Transverse colon (tissue), 4 donors: ENCODE measurements around the gene FAM171A1. TPM values are rescaled to one million over a fixed set of nuclear protein-coding genes. Genes with fewer than 3 reads are reported as not detected.

Source experiments
- DNase-seq: peaks from one replicate; pipeline ENCODE4 v3.0.0-alpha.2; 2019
- H3K27ac ChIP-seq, 4 donors: fragments of 200-600 bp; sonication (generic); 2 replicates each; pipeline ENCODE4 v1.5.1; 2016 to 2018; ENCODE audit warnings: inconsistent platforms in 4 of 4
- H3K27me3 ChIP-seq: fragments of 200-600 bp; sonication (generic); 2 replicates; pipeline ENCODE4 v1.5.1; 2017; ENCODE audit warnings: inconsistent platforms
- H3K36me3 ChIP-seq, 4 donors: fragments of 200-600 bp; sonication (generic); 2 replicates each; pipeline ENCODE4 v1.5.1; 2017 to 2019; ENCODE audit warnings: inconsistent platforms in 4 of 4
- H3K4me1 ChIP-seq, 4 donors: fragments of 200-600 bp; sonication (generic); 2 replicates each; pipeline ENCODE4 v1.5.1; 2017 to 2020; ENCODE audit warnings: inconsistent platforms in 4 of 4
- H3K4me3 ChIP-seq, 4 donors: fragments of 200-600 bp; sonication (generic); 1 replicate in 1 of 4; 2 replicates in 3 of 4; pipeline versions ENCODE4 v1.5.1 to v1.6.1; 2017 to 2019; ENCODE audit warnings: inconsistent platforms in 4 of 4
- H3K9me3 ChIP-seq, 2 donors: fragments of 200-600 bp; sonication (generic); 2 replicates each; pipeline ENCODE4 v1.5.1; 2017 to 2019; ENCODE audit warnings: inconsistent platforms in 2 of 2
- CTCF ChIP-seq, 5 experiments: fragments of 200-600 bp in 3 of 5; fragments of 450-650 bp in 2 of 5; sonication (generic) in 3 of 5; IDR thresholded peaks; 1 replicate in 2 of 5; 2 replicates in 3 of 5; pipeline ENCODE4 v1.5.1; 2016 to 2017; ENCODE audit warnings: antibody characterized with exemption in 5 of 5, inconsistent platforms in 3 of 5, mild to moderate bottlenecking in 2 of 5, moderate library complexity in 1 of 5
- EP300 ChIP-seq: sonication (generic); formaldehyde crosslinking; IDR thresholded peaks from one replicate; pipeline ENCODE4 v1.6.1; 2017; ENCODE audit warnings: antibody characterized with exemption, low read depth
- POLR2A ChIP-seq: fragments of 450-650 bp; IDR thresholded peaks from one replicate; pipeline ENCODE4 v1.6.1; 2016; ENCODE audit warnings: antibody characterized with exemption, mild to moderate bottlenecking, moderate library complexity
- POLR2AphosphoS5 ChIP-seq, 3 donors: sonication (generic); formaldehyde crosslinking; IDR thresholded peaks; one replicate each; pipeline ENCODE4 v1.6.1; 2016; ENCODE audit warnings: antibody characterized with exemption in 3 of 3
- WGBS, 2 donors: methylation state at CpG; one replicate each; pipeline ENCODE4 v1.1.5; 2018; ENCODE audit warnings: low coverage in 1 of 2; 5-methylcytosine and 5-hydroxymethylcytosine counted together
- in situ Hi-C, 4 donors: fragments of 200-750 bp; cut with MboI; loops; one replicate each; pipeline versions ENCODE4 v1.15.0 to v1.15.1; 2017; ENCODE audit warnings: low sequenced_read_pairs in 3 of 4, low pct_ligation_motif_present in 1 of 4, low pct_unique_long_range_greater_than_20kb in 1 of 4
- intact Hi-C: fragments of 100-400 bp; cut with DNase I; formaldehyde crosslinking; loops from one replicate; pipeline ENCODE4 v1.15.1; 2023; ENCODE audit warnings: low total_unique reads
- total RNA-seq, 4 donors: library from RNA; depleted of rRNA; stranded (reverse); fragments of >200 nt; gene quantifications; one replicate each; pipeline ENCODE4 v1.1.0, GENCODE V29; 2016

The FAM171A1 gene
- total RNA-seq, 4 donors from 2014 or later, result 29.2 to 42.2 (median 38.2) TPM

DNA sequence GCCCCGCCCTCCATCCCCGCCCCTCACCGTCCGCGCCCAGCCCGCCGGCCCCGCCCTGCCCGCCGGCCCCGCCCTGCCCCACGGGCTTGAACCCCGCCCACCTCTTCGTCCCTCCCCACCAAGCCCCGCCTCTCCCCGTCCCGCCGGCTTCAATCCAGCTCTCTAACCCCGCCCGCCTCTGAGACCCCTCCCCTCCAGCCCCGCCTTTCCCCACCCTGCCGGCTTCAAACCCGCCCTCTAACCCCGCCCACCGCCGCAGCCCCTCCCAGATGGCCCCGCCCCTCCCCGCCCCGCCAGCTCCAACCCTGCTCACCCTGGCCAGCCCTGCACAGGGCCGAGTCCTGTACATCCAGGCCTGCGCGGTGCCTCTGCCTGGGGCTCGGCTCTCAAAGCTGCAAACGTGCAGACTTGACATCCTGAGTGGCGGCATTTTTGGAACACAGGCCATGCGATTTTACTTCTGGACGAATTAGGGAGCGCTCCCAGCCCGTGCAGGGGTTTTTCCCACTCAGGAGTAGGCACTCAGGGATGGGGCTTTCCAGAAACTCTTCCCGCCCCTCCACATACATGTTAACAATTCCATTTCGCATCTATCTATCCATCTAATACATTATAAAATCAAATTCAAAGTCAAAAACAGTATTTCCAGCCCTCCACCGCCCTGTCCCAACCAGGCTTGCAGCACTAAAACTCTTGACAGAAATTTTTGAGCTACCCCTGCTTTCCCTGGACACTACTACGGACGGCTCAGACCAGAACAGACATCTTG lies 202.1 kb downstream of the FAM171A1 start:
- peak; percentile 98 for DNase-seq
- intact Hi-C loops (no loop called here), in situ Hi-C loops (no loop called here)
- peak overlapping the region in 1 of 4 donors; percentile 20 for H3K4me3 ChIP-seq
- peaks cover 0 to 36% (median 10%) of the 10 kb centered on the region in 4 donors for H3K4me1 ChIP-seq
- H3K27ac ChIP-seq, result peak overlapping the region; percentile 32 to 71 (median 64)
- TF ChIP-seq POLR2AphosphoS5 (IDR thresholded peaks at IDR 0.05) (peak; percentile 46 to 56 (median 54)), POLR2A (no peak)
- no peaks in the 10 kb centered on the region for H3K9me3 ChIP-seq
- H3K27me3 ChIP-seq, result no peaks in the 10 kb centered on the region
- 34 to 37% methylated on average over 4 to 13 of the region's 44 CpGs for WGBS, 2 donors
- H3K36me3 ChIP-seq, result no peaks in the 10 kb centered on the region

- Histone ChIP-seq H3K36me3 (no peaks in the 10 kb centered on the region), H3K4me3 (peak within 1 kb of the TSS; percentile 89 to 95 (median 94)), H3K27ac (peak within 1 kb of the TSS; percentile 93 to 98 (median 96)), H3K27me3 (no peaks in the 10 kb centered on the region), H3K4me1 (peaks cover 0 to 36% (median 10%) of the 10 kb centered on the region in 4 donors), H3K9me3 (no peaks in the 10 kb centered on the region)
- in situ Hi-C loops, result no loop called here
- TF ChIP-seq POLR2AphosphoS5 (IDR thresholded peaks at IDR 0.05), result peak; percentile 96 to 99 (median 97)
- peak; percentile 88 for TF ChIP-seq POLR2A
- TF ChIP-seq EP300, result no peak
- peak in 4 of 5 experiments; percentile 24 to 50 (median 36) for TF ChIP-seq CTCF (IDR thresholded peaks at IDR 0.05)
- WGBS, 2 donors, result 1% methylated on average over 40 of the region's 70 CpGs; no CpG with 5 or more reads in 1 of the 2 donors
- intact Hi-C loops, result no loop called here
- no peak for DNase-seq
Measured at GRCh38 chr10:15168291-15168785, 202.8 kb downstream of the FAM171A1 start, which contains the start of gene NMT2. Gene NMT2 (minus strand): TSS chr10:15168693. CDS start chr10:15168612, 81 bp downstream.

- peak; percentile 56 for DNase-seq
- intact Hi-C loops, result no loop called here
- TF ChIP-seq CTCF (IDR thresholded peaks at IDR 0.05), result peak; percentile 42 to 63 (median 52)
- no peak for TF ChIP-seq POLR2A
- no peak for TF ChIP-seq POLR2AphosphoS5 (IDR thresholded peaks at IDR 0.05)
Measured at GRCh38 chr10:15167411-15168290, 203.4 kb downstream of the FAM171A1 start.

DNA sequence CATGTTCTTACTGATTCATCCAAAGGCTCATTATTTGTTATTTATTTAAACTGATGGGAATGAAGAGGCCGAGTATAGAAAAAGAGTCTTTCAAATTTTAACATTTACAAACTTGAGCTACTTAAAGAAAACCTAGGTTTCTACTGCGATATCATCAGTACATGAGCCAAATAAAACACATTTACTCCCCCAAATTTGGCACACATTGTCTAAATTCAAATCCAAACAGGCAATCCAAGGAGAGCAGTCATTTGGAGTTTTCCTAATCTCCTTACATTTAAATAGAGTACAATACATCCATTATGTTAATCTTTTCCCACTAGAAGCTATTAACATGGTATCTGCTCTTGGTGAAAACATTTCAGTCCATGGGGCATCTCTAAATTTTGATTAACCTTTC lies 204.8 kb downstream of the FAM171A1 start:
- no peak for DNase-seq
- no peaks in the 10 kb centered on the region for H3K36me3 ChIP-seq
- peaks cover 0 to 36% (median 10%) of the 10 kb centered on the region in 4 donors for H3K4me1 ChIP-seq
- in situ Hi-C loops (no loop called here), intact Hi-C loops (no loop called here)
- H3K9me3 ChIP-seq, result no peaks in the 10 kb centered on the region
- H3K4me3 ChIP-seq, result peak overlapping the region in 1 of 4 donors; percentile 89
- 85 to 93% methylated on average over 2 of the region's 2 CpGs for WGBS, 2 donors
- H3K27ac ChIP-seq, result no peak overlapping the region
- no peak for TF ChIP-seq POLR2AphosphoS5 (IDR thresholded peaks at IDR 0.05)
- TF ChIP-seq POLR2A, result no peak
- no peak for TF ChIP-seq EP300
- TF ChIP-seq CTCF (IDR thresholded peaks at IDR 0.05), result no peak
- H3K27me3 ChIP-seq, result no peaks in the 10 kb centered on the region

More at GRCh38 chr10:15167411-15168290, 203.4 kb downstream of the FAM171A1 start:
- Histone ChIP-seq H3K27me3 (no peaks in the 10 kb centered on the region), H3K4me3 (peak overlapping the region; percentile 89 to 95 (median 94)), H3K36me3 (no peaks in the 10 kb centered on the region), H3K27ac (peak overlapping the region; percentile 93 to 98 (median 96)), H3K4me1 (peaks cover 0 to 36% (median 10%) of the 10 kb centered on the region in 4 donors), H3K9me3 (no peaks in the 10 kb centered on the region)
- 2 to 8% methylated on average over 4 to 28 of the region's 54 CpGs for WGBS, 2 donors
- in situ Hi-C loops, result no loop called here
